Lower leg skin (tissue), 3 donors: ENCODE results near the gene MYH15.

Experiments
- CTCF ChIP-seq, 3 donors: fragments of 450-650 bp; IDR thresholded peaks; one replicate each; pipeline ENCODE4 v1.5.1; 2016; ENCODE audit warnings: antibody characterized with exemption in 3 of 3, mild to moderate bottlenecking in 3 of 3, moderate library complexity in 2 of 3
- POLR2A ChIP-seq, 2 donors: fragments of 450-650 bp; IDR thresholded peaks; one replicate each; pipeline ENCODE4 v1.6.1; 2016 to 2017; ENCODE audit warnings: antibody characterized with exemption in 2 of 2, mild to moderate bottlenecking in 1 of 2, moderate library complexity in 1 of 2

DNA sequence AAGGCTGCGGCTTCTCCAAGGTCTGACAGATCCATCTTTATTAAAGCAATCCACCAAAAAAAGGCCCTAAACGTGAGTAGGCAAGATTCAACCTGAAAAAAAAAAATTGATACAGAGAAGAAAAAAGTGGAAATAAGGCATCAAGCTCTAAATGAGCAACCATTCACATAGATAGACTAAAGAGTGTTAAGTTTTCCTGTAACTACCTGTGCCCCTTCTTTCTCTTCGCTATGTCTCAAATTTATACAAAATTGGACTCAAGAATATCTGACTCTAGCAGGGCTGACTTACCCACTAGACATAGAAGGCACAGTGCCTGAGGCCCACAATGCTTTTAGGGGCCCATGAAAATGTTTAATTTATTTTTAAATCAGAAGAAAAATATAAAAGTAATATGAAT lies at the start of gene MYH15:
- TF ChIP-seq CTCF (IDR thresholded peaks at IDR 0.05) (no peak), POLR2A (IDR thresholded peaks at IDR 0.05) (no peak)
